OCI-LY1 (cell line): Measurements from ENCODE around the gene SMDT1.

ENCODE experiments used
- H2AFZ ChIP-seq: fragments of 200-600 bp; sonication (generic), shearing (Covaris generic); 2 replicates; pipeline ENCODE4 v1.6.0; 2014; ENCODE audit warnings: antibody characterized with exemption, mild to moderate bottlenecking, low read length
- H3F3A ChIP-seq: fragments of 200-600 bp; sonication (generic), shearing (Covaris generic); 2 replicates; pipeline ENCODE4 v1.6.0; 2014; ENCODE audit warnings: mild to moderate bottlenecking, antibody characterized with exemption, low read length, moderate library complexity; ENCODE audit not compliant: insufficient read depth
- H3K27ac ChIP-seq: fragments of 200-600 bp; sonication (generic); 2 replicates; pipeline ENCODE4 v1.5.1; 2014; ENCODE audit warnings: low read length, mixed run types, mild to moderate bottlenecking, low read depth; ENCODE audit not compliant: poor library complexity, severe bottlenecking
- H3K27me3 ChIP-seq: fragments of 200-600 bp; sonication (generic); 2 replicates; pipeline ENCODE4 v1.6.0; 2014; ENCODE audit warnings: antibody characterized with exemption, mild to moderate bottlenecking, low read length, moderate library complexity; ENCODE audit not compliant: insufficient read depth
- H3K36me3 ChIP-seq: fragments of 200-600 bp; sonication (generic); 2 replicates; pipeline ENCODE4 v1.6.1; 2014; ENCODE audit warnings: mild to moderate bottlenecking, antibody characterized with exemption, low read length, moderate library complexity, mixed read lengths; ENCODE audit not compliant: insufficient read depth
- H3K4me1 ChIP-seq: fragments of 200-600 bp; sonication (generic); 2 replicates; pipeline ENCODE4 v1.5.1; 2014; ENCODE audit warnings: mild to moderate bottlenecking, low read length, moderate library complexity; ENCODE audit not compliant: insufficient read depth, severe bottlenecking
- H3K4me2 ChIP-seq: fragments of 200-600 bp; sonication (generic), shearing (Covaris generic); 2 replicates; pipeline ENCODE4 v1.6.1; 2014; ENCODE audit warnings: low read length
- H3K4me3 ChIP-seq: fragments of 200-600 bp; sonication (generic); 2 replicates; pipeline ENCODE4 v1.5.1; 2014; ENCODE audit warnings: low read length, low read depth, mild to moderate bottlenecking, mixed read lengths; ENCODE audit not compliant: poor library complexity, severe bottlenecking
- H3K79me2 ChIP-seq: fragments of 200-600 bp; shearing (Covaris generic); 2 replicates; pipeline ENCODE4 v1.6.1; 2016; ENCODE audit warnings: mixed run types, low read length, mixed read lengths; ENCODE audit not compliant: insufficient read depth
- H3K9ac ChIP-seq: fragments of 200-600 bp; sonication (generic), shearing (Covaris generic); 2 replicates; pipeline ENCODE4 v1.6.1; 2014; ENCODE audit warnings: mild to moderate bottlenecking, low read length, mixed read lengths
- H3K9me2 ChIP-seq: fragments of 200-600 bp; sonication (generic), shearing (Covaris generic); 2 replicates; pipeline ENCODE4 v1.6.1; 2014; ENCODE audit warnings: low read depth, mild to moderate bottlenecking, low read length, mixed read lengths
- H3K9me3 ChIP-seq: fragments of 200-600 bp; shearing (Covaris generic); 2 replicates; pipeline ENCODE4 v1.6.1; 2014; ENCODE audit warnings: low read length, mixed read lengths
- H4K20me1 ChIP-seq: fragments of 200-600 bp; sonication (generic), shearing (Covaris generic); 2 replicates; pipeline ENCODE4 v1.6.0; 2016; ENCODE audit warnings: mild to moderate bottlenecking, low read length; ENCODE audit not compliant: insufficient read depth
- EZH2 ChIP-seq: fragments of 200-600 bp; sonication (generic), shearing (Covaris generic); IDR thresholded peaks from 2 replicates; pipeline ENCODE4 v1.8.0; 2017; ENCODE audit warnings: borderline replicate concordance, mixed run types, mild to moderate bottlenecking, antibody characterized with exemption, low read length, moderate library complexity, mixed read lengths
- TF ChIP-seq, protein P1 (sequence below): fragments of 200-600 bp; sonication (generic), shearing (Covaris generic); IDR thresholded peaks from 2 replicates; pipeline ENCODE4 v1.5.1; 2017; ENCODE audit warnings: mild to moderate bottlenecking, antibody characterized with exemption, low read length, moderate library complexity, mixed read lengths

Gene SMDT1

DNA sequence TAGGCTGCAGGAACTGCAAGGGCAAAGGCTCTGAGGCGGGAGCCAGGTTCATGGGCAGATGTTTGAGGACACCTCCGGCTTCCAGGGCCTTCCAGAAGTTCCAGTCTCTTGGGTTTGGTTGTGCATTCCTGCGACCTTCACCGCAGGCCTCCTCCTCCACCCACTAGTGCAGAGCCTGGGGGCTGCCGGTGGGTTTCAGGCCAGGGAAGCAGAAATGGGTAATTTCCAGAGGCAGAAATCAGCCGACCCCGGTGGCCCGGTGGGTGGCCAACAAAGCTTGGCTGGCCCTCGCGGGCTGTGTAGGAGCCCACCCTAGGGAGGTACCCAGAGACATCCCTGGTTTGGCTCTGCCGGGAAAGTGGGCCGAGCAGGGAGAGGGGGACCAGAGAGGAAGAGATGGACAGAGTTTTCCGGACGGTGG is 5.9 kb upstream of the SMDT1 start:
- H4K20me1 ChIP-seq = no peaks in the 10 kb centered on the region
- H3F3A ChIP-seq = no peaks in the 10 kb centered on the region
- H3K9me3 ChIP-seq = no peaks in the 10 kb centered on the region
- TF ChIP-seq, protein P1, sequence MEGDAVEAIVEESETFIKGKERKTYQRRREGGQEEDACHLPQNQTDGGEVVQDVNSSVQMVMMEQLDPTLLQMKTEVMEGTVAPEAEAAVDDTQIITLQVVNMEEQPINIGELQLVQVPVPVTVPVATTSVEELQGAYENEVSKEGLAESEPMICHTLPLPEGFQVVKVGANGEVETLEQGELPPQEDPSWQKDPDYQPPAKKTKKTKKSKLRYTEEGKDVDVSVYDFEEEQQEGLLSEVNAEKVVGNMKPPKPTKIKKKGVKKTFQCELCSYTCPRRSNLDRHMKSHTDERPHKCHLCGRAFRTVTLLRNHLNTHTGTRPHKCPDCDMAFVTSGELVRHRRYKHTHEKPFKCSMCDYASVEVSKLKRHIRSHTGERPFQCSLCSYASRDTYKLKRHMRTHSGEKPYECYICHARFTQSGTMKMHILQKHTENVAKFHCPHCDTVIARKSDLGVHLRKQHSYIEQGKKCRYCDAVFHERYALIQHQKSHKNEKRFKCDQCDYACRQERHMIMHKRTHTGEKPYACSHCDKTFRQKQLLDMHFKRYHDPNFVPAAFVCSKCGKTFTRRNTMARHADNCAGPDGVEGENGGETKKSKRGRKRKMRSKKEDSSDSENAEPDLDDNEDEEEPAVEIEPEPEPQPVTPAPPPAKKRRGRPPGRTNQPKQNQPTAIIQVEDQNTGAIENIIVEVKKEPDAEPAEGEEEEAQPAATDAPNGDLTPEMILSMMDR = no peak
- TF ChIP-seq EZH2 = no peak
- H3K79me2 ChIP-seq = no peaks in the 10 kb centered on the region
- no peaks in the 10 kb centered on the region for H3K27me3 ChIP-seq
- H3K27ac ChIP-seq = no peak overlapping the region
- no peak overlapping the region for H3K4me2 ChIP-seq
- H3K9ac ChIP-seq = no peak overlapping the region
- no peak overlapping the region for H3K4me3 ChIP-seq
- peaks cover 21% of the 10 kb centered on the region for H3K4me1 ChIP-seq
- no peaks in the 10 kb centered on the region; the same call in 1 of the 2 replicates for H3K36me3 ChIP-seq
- H3K9me2 ChIP-seq = no peaks in the 10 kb centered on the region
- H2AFZ ChIP-seq = no peak overlapping the region

DNA sequence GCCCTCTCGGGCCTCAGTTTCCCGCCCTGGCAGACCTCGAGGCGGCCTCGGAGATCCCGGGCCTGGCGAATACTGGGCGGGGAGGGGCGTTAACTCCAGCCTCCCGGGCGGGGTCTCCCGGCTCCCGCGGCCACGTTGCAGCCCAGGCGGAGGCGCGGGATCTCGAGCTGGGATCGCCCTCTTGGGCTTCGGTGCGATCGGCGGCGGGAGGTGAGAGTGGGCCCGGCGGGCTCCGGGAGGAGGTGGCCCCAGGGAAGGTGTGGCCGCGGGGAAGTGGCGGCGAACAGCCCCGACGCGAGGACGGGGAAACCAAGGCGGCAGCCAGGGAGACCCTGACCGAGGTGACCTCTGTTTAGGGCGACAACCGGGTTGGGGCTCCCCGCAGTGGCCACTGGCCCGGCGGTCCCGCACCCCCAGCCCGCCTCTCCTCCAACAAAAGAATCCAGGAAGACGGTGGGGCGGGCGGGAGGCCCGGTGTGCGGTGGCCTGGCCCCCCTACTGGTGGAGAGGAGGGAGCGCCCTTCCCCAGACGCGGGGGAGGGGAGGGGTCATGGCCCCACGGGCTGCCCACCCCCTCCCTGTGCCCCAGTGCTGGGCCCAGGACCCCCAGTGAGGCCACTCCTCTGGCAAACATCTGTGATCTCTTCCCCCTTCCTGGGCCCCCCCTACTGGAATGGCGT is 5.2 kb upstream of the SMDT1 start, which contains the start of gene PHETA2:
Gene PHETA2 (plus strand): TSS at position 117 of the 680 bp plus-strand sequence. CDS start 3,046 bp downstream, outside the sequence.
- TF ChIP-seq, protein P1 = no peak
- TF ChIP-seq EZH2 = no peak
- Histone ChIP-seq H3K4me1 (peaks cover 27% of the 10 kb centered on the region), H3K27me3 (no peaks in the 10 kb centered on the region), H3K36me3 (no peaks in the 10 kb centered on the region; the same call in 1 of the 2 replicates), H3F3A (no peaks in the 10 kb centered on the region), H4K20me1 (no peaks in the 10 kb centered on the region), H3K9ac (no peak within 1 kb of the TSS), H3K4me2 (no peak within 1 kb of the TSS), H3K27ac (no peak within 1 kb of the TSS), H3K9me2 (no peaks in the 10 kb centered on the region), H3K79me2 (no peaks in the 10 kb centered on the region), H2AFZ (no peak within 1 kb of the TSS), H3K4me3 (peak within 1 kb of the TSS; percentile 8), H3K9me3 (no peaks in the 10 kb centered on the region)

DNA sequence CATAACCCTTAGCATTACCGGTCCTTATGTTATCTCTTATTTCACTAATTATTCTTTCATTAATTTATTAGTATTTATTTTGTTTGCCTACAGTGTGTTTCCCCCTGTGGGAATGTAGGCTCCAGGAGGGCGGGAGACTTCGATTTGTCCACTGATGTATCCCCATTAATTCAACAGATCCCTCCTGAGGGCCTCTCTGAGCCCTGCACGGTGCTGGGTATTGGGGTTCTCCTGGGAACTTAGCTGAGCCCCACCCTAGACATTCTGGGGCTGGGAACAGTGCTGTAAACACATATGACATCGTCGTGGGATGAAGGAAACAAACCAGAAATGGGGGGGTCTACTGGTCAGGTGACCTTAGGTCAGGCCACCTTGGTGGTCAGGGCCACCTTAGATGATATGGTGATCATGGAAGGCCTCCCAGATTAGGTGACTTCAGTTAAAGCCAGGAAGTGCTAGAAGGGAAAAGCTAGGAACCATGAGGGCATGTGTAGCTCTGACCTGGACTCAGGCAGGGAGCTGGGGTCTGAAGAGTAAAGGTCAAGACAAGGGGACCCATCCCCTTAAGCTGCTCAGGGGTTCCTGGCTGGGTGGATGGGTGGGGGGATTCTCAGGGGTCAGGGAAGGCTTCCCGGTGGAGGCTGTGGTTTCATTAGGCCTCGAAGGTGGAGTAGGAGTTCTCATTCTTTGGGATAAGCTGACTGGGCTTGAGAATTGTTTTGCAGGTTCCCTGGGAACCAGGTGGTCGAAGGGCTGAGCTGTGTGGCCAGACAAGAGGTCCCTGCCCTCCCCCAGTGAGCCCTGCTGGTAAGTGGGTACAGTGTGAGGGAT is 4.4 kb upstream of the SMDT1 start:
- H3K27ac ChIP-seq = no peak overlapping the region
- H3K27me3 ChIP-seq = no peaks in the 10 kb centered on the region
- H3K9ac ChIP-seq = no peak overlapping the region

More for the DNA sequence above, 4.4 kb upstream of the SMDT1 start:
- TF ChIP-seq, protein P1 = no peak
- TF ChIP-seq EZH2 = no peak
- H3K4me2 ChIP-seq = no peak overlapping the region
- H3F3A ChIP-seq = no peaks in the 10 kb centered on the region
- H3K9me2 ChIP-seq = no peaks in the 10 kb centered on the region
- no peaks in the 10 kb centered on the region for H3K9me3 ChIP-seq
- H3K4me3 ChIP-seq = no peak overlapping the region
- no peak overlapping the region for H2AFZ ChIP-seq
- H4K20me1 ChIP-seq = no peaks in the 10 kb centered on the region
- peaks cover under 1% of the 10 kb centered on the region; the same call in 1 of the 2 replicates for H3K79me2 ChIP-seq
- H3K4me1 ChIP-seq = peaks cover 21% of the 10 kb centered on the region
- no peaks in the 10 kb centered on the region; the same call in 1 of the 2 replicates for H3K36me3 ChIP-seq
